GM18907 (cell line): Measurements from ENCODE around the gene AREL1.

Experiments used
- ATAC-seq: cut with Tn5 transposase; IDR thresholded peaks from one replicate; pipeline ENCODE4 v1.9.1; 2021; ENCODE audit warnings: mild to moderate bottlenecking, moderate library complexity; ENCODE audit not compliant: unreplicated experiment

Gene AREL1

DNA sequence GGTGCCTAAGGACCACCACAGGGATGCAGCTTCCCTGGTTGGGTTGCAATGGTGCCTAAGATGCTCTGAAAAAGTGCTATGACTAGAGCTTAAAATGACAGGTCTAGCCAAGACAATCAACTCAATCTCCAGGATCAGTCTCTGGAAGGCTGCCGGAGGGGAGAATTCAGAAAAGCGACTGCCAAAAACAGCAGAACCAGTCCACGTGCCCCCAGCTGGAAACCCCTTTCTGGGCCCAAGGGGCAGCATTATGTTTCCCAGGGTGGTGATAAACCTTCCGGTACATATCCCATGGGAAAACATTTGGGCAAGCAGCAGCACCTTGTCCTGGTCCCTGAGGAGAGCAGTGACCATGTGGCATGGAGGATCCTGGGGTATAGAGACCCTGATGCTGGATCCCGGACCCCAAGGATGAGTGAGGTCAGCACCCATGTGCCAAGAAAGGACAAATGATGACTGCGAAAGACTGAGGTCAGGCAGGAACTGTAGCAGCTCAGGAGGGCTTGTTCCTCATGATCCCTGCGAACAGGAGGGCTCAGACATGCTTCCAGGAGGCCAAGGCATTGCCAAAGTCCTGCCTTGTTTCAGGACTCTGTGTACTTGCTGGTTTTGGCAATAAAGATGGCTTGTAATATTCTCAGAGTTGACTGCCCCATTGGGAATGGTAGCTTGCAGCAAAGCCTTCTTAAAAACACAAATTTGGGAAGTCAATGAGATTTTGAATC lies 51.0 kb downstream of the AREL1 start:
- ATAC-seq = no peak

- no peak for ATAC-seq
Measured at GRCh38 chr14:74660863-74661262, 52.0 kb downstream of the AREL1 start.

GRCh38 chr14:74660167-74660566 lies 52.7 kb downstream of the AREL1 start:
- ATAC-seq = no peak

DNA sequence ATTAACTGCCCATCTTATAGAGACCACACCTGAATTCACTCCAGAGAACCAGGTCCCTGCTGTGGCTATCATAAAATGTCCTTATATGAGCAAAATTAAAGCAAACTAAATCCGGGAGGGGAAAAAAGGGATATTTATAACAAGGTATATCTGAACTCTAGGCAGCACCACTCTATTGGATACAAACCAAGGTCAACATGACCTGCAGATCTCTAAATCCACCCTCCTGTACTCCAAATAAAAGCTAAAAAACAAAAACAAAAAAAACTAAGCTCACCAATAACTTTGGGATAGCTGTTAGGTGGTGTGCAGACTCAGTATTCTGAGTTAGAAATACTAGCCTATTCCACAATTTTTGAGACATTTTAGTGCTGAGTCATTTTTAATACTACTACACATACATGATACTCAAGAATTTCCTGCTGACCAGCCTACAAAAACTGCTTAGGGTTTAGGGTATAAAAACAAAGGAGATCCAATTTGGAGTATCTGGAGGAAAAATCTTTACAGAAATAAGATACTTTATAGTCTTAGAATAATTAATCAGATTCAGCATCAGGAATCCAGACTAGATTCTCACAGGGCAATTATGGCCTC lies 54.2 kb downstream of the AREL1 start:
- ATAC-seq = no peak

DNA sequence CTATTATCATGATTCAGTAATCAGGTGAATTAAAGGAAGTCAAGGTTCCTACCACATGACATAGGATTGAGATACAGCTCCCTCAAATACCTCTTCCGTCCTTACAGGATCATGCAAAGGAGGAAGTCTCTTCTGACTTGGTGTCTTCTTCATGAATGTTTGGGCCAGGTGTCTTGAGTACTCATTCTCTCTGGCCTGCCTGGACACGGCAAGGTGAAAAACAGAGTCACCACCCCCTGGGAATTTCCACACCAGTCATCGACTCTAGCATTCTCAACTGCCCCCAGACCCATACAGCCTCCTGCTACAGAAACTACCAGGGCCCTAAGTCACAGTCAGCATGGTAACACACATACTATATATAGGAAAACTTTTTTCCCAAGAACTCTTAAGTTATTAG lies 55.9 kb downstream of the AREL1 start:
- no peak for ATAC-seq

DNA sequence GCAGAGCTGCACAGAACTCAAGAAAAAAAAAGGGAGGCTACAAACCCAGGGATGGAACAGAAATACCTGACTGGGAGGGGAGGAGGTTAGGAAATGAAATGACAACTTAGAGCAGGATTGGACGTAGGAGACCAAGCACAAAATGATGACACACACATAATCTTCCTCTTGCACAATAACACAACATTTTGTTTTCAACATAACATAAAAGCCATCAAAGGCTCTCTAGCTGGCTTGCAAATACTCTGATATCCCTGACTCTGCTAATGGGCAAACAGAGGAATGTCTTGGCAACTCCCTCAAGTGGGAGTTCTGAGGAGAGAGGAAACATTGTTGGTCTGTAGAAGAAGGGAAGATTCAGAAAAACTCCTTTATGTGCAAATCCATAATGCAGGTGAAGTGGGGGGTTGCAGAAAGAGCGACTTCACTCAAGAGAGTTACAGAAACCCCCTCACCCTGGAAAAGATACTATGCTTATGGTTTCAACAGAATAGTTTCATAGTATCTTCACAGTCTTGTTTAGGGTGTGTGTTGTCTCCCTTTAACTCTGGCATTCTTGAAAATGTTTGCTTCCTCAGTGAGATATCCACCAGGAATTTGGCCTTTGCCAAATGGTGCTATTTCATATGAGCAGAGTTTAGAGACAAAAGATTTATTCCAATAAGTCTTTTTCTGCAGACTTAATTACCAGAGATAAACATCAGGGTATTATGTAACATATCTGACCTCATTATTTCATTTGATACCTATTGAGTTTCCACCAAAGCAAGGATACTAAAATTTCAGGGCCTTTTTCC lies 57.1 kb downstream of the AREL1 start:
- ATAC-seq = no peak

DNA sequence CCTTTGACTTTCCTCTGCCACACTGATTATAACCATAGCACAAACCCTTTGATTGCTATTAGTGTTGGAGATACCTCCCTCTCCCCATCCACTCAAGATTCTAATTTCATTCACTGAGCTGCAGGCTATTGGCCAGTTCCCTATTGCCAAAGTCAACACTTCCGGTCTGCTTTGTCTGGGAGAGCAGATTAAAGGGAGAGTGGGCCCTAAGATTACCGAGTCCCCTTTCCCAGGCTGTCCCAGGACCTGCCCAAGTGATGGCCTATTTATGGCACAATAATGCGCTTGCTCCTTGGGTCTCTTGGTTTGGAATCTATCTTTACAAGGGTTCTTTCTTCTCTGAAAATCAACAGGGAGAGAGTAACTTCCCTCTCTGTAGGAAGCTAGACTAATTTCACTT lies 57.9 kb downstream of the AREL1 start:
- no peak for ATAC-seq

GRCh38 chr14:74653386-74654138 lies 59.3 kb downstream of the AREL1 start:
- no peak for ATAC-seq

- ATAC-seq = no peak
Measured at GRCh38 chr14:74652541-74652940, 60.3 kb downstream of the AREL1 start.

GRCh38 chr14:74650927-74651686 lies 61.8 kb downstream of the AREL1 start:
- ATAC-seq = no peak

- no peak for ATAC-seq
Measured at GRCh38 chr14:74649673-74650072, 63.2 kb downstream of the AREL1 start.

- ATAC-seq = no peak
Measured at GRCh38 chr14:74649167-74649566, 63.7 kb downstream of the AREL1 start.

DNA sequence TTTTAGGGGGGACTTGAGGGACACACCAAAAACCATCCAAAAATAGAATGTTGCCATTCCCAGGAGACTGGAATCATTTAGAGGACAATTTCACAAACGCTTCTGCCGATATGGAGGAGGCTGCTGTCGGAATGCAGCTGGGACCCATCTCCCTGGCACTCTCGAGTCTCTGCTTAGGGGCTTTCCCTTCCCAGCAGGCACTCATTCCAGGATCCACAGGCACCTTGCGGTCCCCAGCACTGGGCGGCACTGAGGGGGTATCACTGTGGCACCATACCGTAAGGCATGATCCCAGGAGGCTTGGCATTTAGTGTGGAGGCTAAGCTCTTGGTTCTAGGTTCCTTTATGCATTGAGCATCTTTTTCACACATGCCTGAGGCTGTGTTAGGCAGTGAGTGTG lies 64.3 kb downstream of the AREL1 start:
- ATAC-seq = no peak

- ATAC-seq = no peak
Measured at GRCh38 chr14:74647678-74648461, 65.0 kb downstream of the AREL1 start.

- no peak for ATAC-seq
Measured at GRCh38 chr14:74647061-74647677, 65.7 kb downstream of the AREL1 start.

DNA sequence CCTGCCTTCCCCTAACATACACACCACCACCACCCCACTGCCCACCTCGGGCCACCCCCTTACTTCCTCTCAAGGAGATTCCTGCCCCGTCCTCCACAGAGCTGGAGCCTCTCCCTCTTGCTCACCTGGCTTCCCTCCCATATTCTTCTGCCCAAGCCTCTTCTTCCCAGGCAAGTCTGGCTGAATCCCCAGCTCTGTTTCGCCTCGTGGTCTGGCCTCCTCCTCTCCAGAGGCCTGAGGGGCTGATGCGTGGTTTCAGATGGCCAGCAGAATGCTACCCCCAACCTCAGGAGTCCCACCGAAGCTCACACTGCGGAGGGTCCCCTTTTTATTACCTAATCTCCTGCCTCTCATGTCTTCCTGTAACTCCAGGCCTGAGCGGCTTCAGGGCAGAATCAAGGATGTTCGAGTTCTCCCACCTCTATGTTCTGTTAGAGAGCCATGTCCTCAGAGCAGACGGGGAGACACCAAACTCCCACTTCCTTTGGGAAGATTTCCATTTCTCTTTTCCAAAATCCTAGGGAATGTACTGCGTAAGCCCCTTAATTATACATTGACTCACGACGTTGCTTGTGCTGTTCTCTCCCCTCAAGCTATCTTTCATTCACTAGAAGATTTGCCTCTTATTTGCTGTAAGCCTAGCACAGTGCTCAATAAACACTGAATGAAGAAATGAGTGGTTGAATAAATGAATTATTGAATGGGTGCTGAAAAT lies 67.0 kb downstream of the AREL1 start:
- ATAC-seq = no peak

GRCh38 chr14:74645244-74645643 lies 67.6 kb downstream of the AREL1 start:
- ATAC-seq = no peak

DNA sequence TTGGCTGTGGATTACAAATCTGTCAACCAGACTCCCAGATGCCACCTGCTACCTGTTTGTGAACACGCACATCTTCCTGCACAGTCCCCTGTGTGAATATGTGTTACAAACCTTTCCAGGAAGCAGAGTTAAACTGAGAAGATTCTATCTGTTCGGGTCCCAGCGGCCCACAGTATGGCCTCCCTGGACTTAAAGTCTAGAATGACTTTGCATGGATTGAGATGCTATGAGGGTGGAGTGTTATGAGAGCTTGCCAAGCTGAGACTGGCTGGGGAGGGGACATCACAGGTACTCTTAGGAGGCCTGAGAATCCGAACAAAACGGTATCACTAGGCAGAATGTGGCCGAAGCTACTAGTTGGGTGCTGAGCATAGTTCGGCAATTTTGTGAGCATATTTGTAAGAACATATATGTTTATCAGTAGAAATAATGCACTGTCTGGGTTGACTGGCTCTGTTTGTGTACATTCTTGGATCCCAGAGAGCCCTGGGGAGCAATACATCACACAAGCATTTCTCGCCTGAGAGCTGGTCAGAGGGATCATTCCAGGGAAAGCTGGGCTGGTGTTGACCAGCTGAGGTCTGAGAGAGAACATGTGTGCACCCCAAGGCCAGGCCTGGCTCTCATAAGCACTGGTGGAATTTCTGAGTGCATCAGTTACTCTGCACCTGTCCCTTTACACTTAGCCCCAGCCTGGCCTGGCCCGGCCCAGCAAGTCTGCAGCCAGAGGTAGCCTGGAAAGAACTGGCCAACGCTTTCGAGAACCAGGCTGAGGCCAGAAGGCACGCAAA lies 71.1 kb downstream of the AREL1 start:
- no peak for ATAC-seq
